Fibroblast of skin of left biceps (primary cell): ENCODE data around the gene CAMK2A.

Source experiments
- DNase-seq, 2 experiments: peaks; one replicate each; pipeline ENCODE4 v3.0.0-alpha.2; 2013; ENCODE audit warnings: low read depth in 2 of 2

Gene CAMK2A

GRCh38 chr5:150213530-150213929 is 76.0 kb downstream of the CAMK2A start:
- DNase-seq: peak; percentile 39 to 50

- DNase-seq: no peak
Observed at GRCh38 chr5:150211156-150212030, 78.2 kb downstream of the CAMK2A start.

GRCh38 chr5:150210644-150211043 is 78.9 kb downstream of the CAMK2A start:
- no peak for DNase-seq

- no peak for DNase-seq
Observed at GRCh38 chr5:150209099-150209635, 80.4 kb downstream of the CAMK2A start.

- peak in 1 of 2 experiments; percentile 10 for DNase-seq
Observed at GRCh38 chr5:150208187-150209098, 81.1 kb downstream of the CAMK2A start.

GRCh38 chr5:150206779-150207115 is 82.8 kb downstream of the CAMK2A start:
- DNase-seq: no peak

GRCh38 chr5:150206098-150206778 is 83.3 kb downstream of the CAMK2A start:
- no peak for DNase-seq

- DNase-seq: no peak
Observed at GRCh38 chr5:150204590-150204960, 85.0 kb downstream of the CAMK2A start.

- no peak for DNase-seq
Observed at GRCh38 chr5:150203832-150204589, 85.6 kb downstream of the CAMK2A start.

GRCh38 chr5:150202501-150202900 is 87.1 kb downstream of the CAMK2A start:
- no peak for DNase-seq

GRCh38 chr5:150197476-150197875 is 92.1 kb downstream of the CAMK2A start:
- DNase-seq: no peak

- no peak for DNase-seq
Observed at GRCh38 chr5:150196986-150197385, 92.6 kb downstream of the CAMK2A start.

- DNase-seq: no peak
Observed at GRCh38 chr5:150196514-150196913, 93.1 kb downstream of the CAMK2A start.

- DNase-seq: no peak
Observed at GRCh38 chr5:150195736-150196485, 93.7 kb downstream of the CAMK2A start.

- DNase-seq: no peak
Observed at GRCh38 chr5:150192462-150192861, 97.1 kb downstream of the CAMK2A start.

GRCh38 chr5:150190987-150191386 is 98.6 kb downstream of the CAMK2A start:
- no peak for DNase-seq

- DNase-seq: no peak
Observed at GRCh38 chr5:150190503-150190979, 99.0 kb downstream of the CAMK2A start.

GRCh38 chr5:150189728-150190502 is 99.7 kb downstream of the CAMK2A start, which contains the start of gene SLC6A7:
SLC6A7 (plus strand) TSS chr5:150190062; CDS start chr5:150190328, 266 bp downstream.
- no peak for DNase-seq

GRCh38 chr5:150189326-150189725 is 100.2 kb downstream of the CAMK2A start:
- DNase-seq: no peak
